ENCODE measurements around the gene ATP6V1B1.

The ATP6V1B1 gene

DNA sequence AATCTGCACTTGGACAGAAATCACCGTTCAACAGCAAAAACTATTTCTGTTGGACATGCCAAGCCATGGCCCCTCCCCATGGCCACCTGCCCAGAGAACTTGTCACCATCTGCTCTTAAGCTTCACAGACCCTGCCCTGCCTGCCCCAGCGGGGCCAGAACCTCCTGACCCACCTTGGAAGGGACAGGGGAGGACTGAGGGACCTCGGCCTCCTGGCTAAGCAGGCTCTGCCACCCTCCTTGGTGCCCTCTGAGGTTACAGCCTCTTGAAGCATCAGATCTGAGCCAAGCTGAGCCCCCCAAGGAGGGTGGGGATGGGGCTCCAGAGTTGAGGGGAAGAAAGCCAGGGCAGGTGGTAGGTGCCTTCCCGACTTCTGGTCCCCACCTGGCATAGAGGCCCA lies 52.5 kb downstream of the ATP6V1B1 start:
- H3K9me3 ChIP-seq (ENCODE audit: insufficient read depth, low read length), result no peaks in the 10 kb centered on the region
- no peaks in the 10 kb centered on the region for H3K27me3 ChIP-seq (ENCODE audit: low read depth, low read length)
- peaks cover 6% of the 10 kb centered on the region for H3K79me2 ChIP-seq (ENCODE audit: low read length)
- H3K27ac ChIP-seq (ENCODE audit: low read length), result no peak overlapping the region
- peaks cover 17% of the 10 kb centered on the region for H3K36me3 ChIP-seq (replicated peaks; ENCODE audit: low read depth, low read length)
- no peak for TF ChIP-seq CTCF (IDR thresholded peaks at IDR 0.05; ENCODE audit: low read depth, low read length)
- no peak for TF ChIP-seq EZH2phosphoT487 (IDR thresholded peaks at IDR 0.05; ENCODE audit: low read depth)
- no peaks in the 10 kb centered on the region for H4K20me1 ChIP-seq (ENCODE audit: insufficient read depth, low read length)
- no peak overlapping the region for H2AFZ ChIP-seq (ENCODE audit: low read depth, low read length)
- H3K4me2 ChIP-seq (ENCODE audit: low read length), result no peak overlapping the region
- H3K9ac ChIP-seq (ENCODE audit: low read length), result no peak overlapping the region
- H3K4me3 ChIP-seq (ENCODE audit: low read length), result no peak overlapping the region
- peaks cover 5% of the 10 kb centered on the region for H3K4me1 ChIP-seq (ENCODE audit: low read length)

DNA sequence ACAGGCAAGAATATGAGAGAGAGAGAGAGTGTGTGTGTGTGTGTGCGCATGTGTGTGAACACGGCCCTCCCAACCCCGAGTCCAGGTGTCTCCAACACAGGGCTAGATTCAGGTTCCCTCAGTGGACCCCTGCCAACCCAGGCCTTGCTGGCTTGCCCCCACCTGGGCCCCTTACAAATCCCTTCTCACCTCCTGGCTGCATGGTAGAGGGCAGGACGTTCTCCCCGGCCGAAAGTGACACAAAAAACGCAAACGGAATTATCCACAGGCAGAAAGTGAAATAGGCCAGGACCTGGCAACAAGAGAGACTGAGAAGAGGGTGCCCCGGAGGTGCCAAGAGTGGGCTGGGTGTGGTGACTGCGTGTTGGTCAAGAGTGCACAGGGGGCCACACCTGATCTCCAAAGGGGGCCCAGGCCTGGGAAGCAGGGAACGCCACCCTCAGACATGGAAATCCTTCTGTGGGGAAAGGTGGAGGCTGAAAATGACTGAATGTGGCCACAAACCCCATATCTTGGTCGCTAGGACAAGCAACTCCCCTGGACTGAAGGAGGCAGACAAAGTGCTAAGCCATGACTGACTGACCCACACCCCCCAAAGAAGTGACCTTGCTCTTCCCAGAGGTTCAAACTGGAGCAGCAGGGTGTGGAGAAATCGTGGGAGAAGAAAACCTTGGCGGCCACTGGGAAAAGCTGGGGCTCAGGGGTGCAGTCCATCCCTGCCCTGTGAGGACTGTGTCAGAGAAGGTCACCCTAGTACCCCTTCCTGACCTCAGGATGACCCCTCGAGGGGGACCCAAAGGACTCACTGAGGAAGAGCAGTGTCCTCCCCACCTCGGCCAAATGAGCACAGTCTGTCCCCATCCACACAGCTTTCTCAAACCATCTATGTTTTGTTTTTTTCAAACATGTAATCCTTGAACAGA lies 53.3 kb downstream of the ATP6V1B1 start:
- H3K4me2 ChIP-seq (ENCODE audit: low read length), result no peak overlapping the region
- no peak overlapping the region for H2AFZ ChIP-seq (ENCODE audit: low read depth, low read length)
- no peaks in the 10 kb centered on the region for H3K27me3 ChIP-seq (ENCODE audit: low read depth, low read length)
- no peak overlapping the region for H3K9ac ChIP-seq (ENCODE audit: low read length)
- H4K20me1 ChIP-seq (ENCODE audit: insufficient read depth, low read length), result peaks cover 8% of the 10 kb centered on the region; the same call in 1 of the 2 replicates
- peaks cover 14% of the 10 kb centered on the region for H3K79me2 ChIP-seq (ENCODE audit: low read length)
- no peak overlapping the region for H3K4me3 ChIP-seq (ENCODE audit: low read length)
- TF ChIP-seq CTCF (IDR thresholded peaks at IDR 0.05; ENCODE audit: low read depth, low read length), result no peak
- no peak for TF ChIP-seq EZH2phosphoT487 (IDR thresholded peaks at IDR 0.05; ENCODE audit: low read depth)
- peaks cover 17% of the 10 kb centered on the region for H3K36me3 ChIP-seq (replicated peaks; ENCODE audit: low read depth, low read length)
- H3K4me1 ChIP-seq (ENCODE audit: low read length), result peaks cover 12% of the 10 kb centered on the region
- no peak overlapping the region for H3K27ac ChIP-seq (ENCODE audit: low read length)
- no peaks in the 10 kb centered on the region for H3K9me3 ChIP-seq (ENCODE audit: insufficient read depth, low read length)

DNA sequence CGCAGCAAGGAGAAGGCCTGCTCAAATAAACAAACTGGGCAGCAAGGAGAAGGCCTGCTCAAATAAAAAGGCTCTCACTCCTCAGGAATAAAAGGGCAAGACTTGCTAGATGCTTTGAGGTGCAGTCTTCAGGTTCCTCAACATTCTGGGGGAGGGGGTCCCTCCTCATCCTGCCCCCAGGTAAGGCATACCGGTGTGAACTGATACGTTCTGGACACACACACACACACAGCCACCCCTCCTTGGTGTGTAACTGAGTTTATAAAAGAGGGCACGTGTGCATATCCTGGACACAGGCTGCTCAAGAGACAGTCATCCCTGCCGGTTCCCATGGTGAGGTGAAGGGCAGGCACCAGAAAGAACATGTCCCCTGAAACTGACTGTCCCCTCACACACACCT lies 54.5 kb downstream of the ATP6V1B1 start:
- TF ChIP-seq EZH2phosphoT487 (IDR thresholded peaks at IDR 0.05; ENCODE audit: low read depth), result no peak
- no peak for TF ChIP-seq CTCF (IDR thresholded peaks at IDR 0.05; ENCODE audit: low read depth, low read length)
- no peaks in the 10 kb centered on the region for H3K9me3 ChIP-seq (ENCODE audit: insufficient read depth, low read length)
- H2AFZ ChIP-seq (ENCODE audit: low read depth, low read length), result no peak overlapping the region
- H3K36me3 ChIP-seq (replicated peaks; ENCODE audit: low read depth, low read length), result peaks cover 17% of the 10 kb centered on the region
- peaks cover 12% of the 10 kb centered on the region for H3K4me1 ChIP-seq (ENCODE audit: low read length)
- no peaks in the 10 kb centered on the region for H3K27me3 ChIP-seq (ENCODE audit: low read depth, low read length)
- peaks cover 20% of the 10 kb centered on the region for H3K79me2 ChIP-seq (ENCODE audit: low read length)
- H3K9ac ChIP-seq (ENCODE audit: low read length), result no peak overlapping the region
- no peak overlapping the region for H3K4me3 ChIP-seq (ENCODE audit: low read length)
- no peak overlapping the region for H3K27ac ChIP-seq (ENCODE audit: low read length)
- H3K4me2 ChIP-seq (ENCODE audit: low read length), result no peak overlapping the region
- H4K20me1 ChIP-seq (ENCODE audit: insufficient read depth, low read length), result peaks cover 9% of the 10 kb centered on the region; the same call in 1 of the 2 replicates

DNA sequence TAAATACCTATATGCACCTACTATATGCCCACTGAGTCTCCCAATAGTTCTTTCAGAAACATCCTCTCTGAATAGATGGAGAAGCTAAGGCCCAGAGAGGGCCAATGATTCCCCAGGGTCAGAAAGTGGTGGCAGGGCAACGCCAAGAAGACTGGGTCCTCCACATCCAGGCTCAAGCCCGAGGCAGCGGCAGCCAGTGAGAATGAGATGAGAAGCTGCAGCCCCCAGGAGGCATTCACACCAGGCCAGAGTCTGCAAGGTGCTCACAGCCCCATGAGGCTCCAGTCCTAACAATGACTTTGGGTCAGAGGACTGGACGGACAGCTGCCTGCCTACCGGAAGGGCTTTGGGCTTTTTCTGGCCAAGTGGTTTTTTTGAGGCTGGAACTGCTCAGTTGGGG lies 55.4 kb downstream of the ATP6V1B1 start:
- Histone ChIP-seq H3K27me3 (ENCODE audit: low read depth, low read length) (no peaks in the 10 kb centered on the region), H3K36me3 (replicated peaks; ENCODE audit: low read depth, low read length) (peaks cover 12% of the 10 kb centered on the region), H3K79me2 (ENCODE audit: low read length) (peaks cover 20% of the 10 kb centered on the region), H3K4me2 (ENCODE audit: low read length) (no peak overlapping the region), H3K4me1 (ENCODE audit: low read length) (peaks cover 19% of the 10 kb centered on the region), H2AFZ (ENCODE audit: low read depth, low read length) (no peak overlapping the region), H3K9me3 (ENCODE audit: insufficient read depth, low read length) (no peaks in the 10 kb centered on the region), H3K9ac (ENCODE audit: low read length) (no peak overlapping the region), H3K27ac (ENCODE audit: low read length) (no peak overlapping the region), H3K4me3 (ENCODE audit: low read length) (no peak overlapping the region), H4K20me1 (ENCODE audit: insufficient read depth, low read length) (peaks cover 9% of the 10 kb centered on the region; the same call in 1 of the 2 replicates)
- no peak for TF ChIP-seq CTCF (IDR thresholded peaks at IDR 0.05; ENCODE audit: low read depth, low read length)
- no peak for TF ChIP-seq EZH2phosphoT487 (IDR thresholded peaks at IDR 0.05; ENCODE audit: low read depth)

Data from OCI-LY3 (cell line).